Eye (tissue), 1 donor: Measurements from ENCODE around the gene ARMH4.
A peak's percentile ranks its signal among the peaks of the same experiment; 100 is the strongest.
"Not testable (repeated sequence)": the region's sequence is repeated elsewhere in the genome, so short reads cannot be mapped to it uniquely, and the experiment has no call there.

Experiments used
- DNase-seq: peaks from one replicate; pipeline ENCODE4 v3.0.0-alpha.2; 2015

Gene ARMH4

GRCh38 chr14:58143106-58143505 lies 8.9 kb downstream of the ARMH4 start:
- no peak for DNase-seq

GRCh38 chr14:58141893-58142292 lies 10.1 kb downstream of the ARMH4 start:
- no peak for DNase-seq

- DNase-seq, result no peak
Measured at GRCh38 chr14:58138714-58139482, 13.1 kb downstream of the ARMH4 start.

DNA sequence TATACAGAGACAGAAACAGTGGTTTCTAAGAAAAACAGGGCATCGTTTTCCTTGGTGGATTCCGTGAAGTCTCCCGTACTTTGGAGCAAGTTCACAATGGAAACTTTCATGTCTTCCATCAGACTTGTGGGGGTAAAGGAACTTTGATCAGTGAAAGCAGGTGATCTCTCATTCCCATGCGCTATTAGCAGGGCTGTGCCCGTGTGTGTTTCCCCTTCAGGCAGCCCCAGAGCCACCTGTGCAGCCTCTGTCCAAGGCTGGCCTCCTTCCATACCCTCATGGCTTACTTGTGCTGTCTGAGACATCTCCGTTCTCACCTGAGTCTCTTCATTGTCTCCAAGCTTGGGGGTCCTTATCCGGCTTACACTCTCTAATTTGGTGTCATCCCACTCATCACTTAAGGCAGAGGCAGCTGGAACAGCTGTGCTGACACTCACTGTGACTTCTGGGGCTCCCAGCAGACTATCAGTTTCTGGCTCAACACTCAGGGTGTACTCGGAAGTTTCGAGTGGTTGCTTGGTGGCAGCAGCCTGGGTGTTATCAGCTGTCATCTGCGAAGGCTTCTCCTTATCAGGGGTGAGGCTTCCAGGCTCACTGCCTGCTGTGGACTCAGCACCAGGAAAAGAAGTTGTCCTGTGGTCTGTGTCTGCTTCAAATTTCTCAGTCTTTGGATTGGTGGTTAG lies 13.8 kb downstream of the ARMH4 start:
- no peak for DNase-seq

DNA sequence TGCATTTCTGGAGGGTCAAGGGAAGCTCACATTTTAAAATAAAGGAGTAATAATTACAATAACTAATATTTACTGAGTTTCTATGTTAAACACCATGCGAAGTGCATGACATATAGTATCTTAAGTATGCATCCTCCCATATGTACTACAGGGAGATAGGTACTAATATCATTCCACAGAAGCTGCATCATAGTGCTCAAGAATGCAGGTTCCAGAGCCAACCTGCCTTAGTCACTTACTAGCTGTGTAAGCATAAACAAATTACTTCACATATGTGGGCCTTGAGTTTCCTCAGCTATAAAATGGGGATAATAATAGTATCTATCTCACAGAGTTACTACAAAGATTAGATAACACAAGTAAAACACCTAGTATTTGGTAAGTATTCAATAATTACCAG lies 18.3 kb downstream of the ARMH4 start:
- no peak for DNase-seq

DNA sequence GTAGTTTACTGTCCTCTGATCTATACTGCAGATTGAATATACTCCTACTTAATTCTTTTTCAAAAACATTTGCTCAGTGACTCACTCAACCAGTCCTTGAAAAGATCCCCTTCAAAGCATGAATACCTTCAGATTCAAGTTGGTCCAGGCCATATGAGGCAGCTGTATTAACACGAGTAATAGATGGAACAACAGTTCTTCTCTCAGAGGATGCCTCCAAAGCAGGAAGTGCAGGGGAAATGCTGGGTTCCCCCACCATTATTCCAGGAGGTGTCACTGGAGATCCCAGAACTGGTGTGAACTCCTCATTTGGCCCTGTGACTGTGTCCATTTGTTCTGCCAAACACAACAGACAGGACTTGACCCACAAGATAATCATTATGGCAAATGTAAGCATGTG lies 20.6 kb downstream of the ARMH4 start:
- no peak for DNase-seq

DNA sequence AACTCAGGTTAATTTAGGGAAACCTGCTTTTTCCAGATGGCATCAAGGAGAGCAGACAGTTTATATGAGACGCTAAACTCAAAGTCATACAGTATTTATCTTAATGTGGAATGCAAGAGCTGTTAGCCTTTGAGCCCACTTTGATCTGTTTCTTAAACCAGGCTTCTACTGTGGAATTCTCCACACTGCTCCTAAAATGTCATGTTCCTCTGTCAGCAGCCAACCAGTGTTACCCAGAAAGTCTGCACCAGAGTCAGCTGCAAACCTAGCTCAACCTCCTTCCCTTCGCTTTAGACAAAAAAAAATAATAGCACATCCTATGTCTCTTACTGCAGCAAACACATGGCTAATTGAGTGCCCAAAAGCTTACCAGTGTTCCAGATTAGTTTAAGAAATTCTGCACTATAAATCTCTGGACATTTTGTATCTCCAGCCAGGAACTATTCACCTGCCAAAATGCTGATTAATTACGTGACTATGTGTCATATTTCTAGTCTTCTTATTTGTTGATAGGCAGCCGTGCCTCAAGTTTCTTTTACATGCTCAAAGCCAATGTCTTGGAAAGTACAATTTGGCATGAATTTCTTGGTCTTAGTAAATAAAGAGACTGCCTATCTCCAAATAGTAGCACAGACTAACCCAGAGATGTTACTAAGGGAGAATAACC lies 21.8 kb downstream of the ARMH4 start:
- no peak for DNase-seq

- DNase-seq, result no peak
Measured at GRCh38 chr14:58129208-58129607, 22.8 kb downstream of the ARMH4 start.

DNA sequence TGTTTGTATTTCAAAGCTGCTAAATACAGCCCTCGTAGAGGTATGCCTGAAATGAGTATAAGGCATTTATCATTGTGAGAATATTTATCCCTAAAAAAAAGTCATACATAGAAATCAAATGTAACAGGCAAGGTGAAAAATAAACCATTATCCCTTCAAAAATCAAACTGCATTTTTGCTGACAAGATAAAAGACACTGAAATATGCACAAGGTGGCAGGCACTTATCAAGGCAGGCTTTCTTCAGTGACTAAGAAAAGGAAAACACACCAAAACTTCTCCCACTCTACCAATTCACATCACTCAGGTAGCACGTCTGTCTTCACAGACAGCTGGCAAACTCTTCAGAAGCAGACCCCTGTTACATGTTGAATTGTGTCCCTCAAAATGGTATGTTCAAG lies 23.6 kb downstream of the ARMH4 start:
- no peak for DNase-seq

DNA sequence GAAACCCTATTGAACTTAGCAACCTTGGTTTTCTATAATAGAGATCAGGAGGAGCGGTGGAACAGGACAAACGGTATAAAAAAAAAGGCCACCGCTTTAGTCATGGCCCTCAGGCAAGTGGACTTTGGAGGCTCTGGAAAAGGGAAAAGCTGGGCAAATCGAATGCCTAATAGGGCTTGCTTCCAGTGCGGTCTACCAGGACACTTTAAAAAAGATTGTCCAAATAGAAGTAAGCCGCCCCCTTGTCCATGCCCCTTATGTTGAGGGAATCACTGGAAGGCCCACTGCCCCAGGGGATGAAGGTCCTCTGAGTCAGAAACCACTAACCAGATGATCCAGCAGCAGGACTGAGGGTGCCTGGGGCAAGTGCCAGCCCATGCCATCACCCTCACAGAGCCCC lies 29.5 kb downstream of the ARMH4 start:
- DNase-seq, result not testable (repeated sequence)

- DNase-seq, result no peak
Measured at GRCh38 chr14:58121530-58122186, 30.4 kb downstream of the ARMH4 start.

DNA sequence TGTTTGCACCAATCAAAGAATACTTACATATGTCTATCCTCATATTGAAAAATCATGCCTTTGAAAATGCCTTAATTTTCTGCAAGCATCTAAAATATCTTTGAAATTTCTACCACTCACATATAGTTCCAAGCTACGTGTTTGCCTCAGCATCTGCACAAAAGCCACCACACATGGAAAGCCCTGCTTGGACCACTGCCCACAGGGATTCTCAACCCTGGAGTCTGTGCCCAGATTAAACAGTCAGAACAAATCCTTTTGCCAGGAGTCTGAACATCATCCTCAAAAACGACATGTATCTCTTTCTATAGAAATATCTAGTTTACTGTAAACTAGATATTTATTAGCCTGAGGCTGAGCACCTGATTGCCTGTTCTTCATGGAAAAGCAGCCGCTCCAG lies 32.6 kb downstream of the ARMH4 start:
- DNase-seq, result no peak

DNA sequence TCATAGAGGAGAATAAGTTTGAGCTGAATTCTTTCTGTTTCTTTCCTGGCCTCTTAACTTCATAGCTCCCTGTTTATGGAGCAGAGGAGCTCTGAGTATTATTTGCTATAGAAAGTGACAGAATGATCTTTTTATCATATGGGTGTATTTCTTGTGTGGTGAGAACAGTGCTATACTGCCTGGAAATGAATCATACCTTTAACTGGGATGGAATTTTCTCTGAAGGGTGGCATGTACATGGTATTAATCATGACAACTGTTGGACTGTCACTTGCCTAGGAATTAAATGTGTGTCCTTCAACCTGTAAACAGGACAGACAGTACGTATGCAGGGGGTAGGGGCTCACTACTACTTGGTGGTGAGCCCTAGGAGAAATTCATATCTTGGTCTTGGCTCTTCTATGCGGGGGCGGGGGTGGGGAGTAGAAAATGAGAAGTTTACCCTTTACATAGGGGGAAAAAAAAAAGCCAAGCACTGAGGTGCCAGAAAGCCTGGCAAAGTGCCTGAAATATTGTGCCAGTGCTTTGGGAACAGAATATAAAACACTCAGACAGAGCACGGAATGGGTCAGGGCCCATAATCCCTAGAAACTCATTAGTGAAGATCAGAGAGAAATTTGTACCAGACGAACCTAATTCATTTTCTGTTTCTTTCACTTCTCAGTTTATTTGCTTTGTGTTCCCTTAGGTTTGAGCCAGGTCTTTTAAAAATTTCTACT lies 33.8 kb downstream of the ARMH4 start:
- DNase-seq, result no peak

- DNase-seq, result no peak
Measured at GRCh38 chr14:58109744-58110143, 42.3 kb downstream of the ARMH4 start.

DNA sequence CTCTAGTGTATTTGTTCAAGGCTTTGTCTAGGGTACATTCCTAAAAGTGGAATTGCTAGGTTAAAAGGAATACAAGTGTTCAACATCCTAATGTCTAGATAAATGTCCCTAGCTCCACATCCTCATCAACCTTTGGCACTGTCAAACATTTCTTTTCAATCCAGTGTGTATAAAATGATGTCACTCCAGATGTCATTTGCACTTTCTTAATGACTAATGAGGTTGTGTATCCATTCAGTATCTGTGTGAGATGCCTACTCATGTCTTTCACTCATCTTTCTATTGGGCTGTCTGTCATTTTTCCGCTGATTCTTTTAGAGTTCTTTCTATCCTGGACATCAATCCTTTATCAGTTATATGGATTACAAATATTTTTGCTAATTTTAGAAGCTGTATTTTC lies 43.3 kb downstream of the ARMH4 start:
- no peak for DNase-seq

DNA sequence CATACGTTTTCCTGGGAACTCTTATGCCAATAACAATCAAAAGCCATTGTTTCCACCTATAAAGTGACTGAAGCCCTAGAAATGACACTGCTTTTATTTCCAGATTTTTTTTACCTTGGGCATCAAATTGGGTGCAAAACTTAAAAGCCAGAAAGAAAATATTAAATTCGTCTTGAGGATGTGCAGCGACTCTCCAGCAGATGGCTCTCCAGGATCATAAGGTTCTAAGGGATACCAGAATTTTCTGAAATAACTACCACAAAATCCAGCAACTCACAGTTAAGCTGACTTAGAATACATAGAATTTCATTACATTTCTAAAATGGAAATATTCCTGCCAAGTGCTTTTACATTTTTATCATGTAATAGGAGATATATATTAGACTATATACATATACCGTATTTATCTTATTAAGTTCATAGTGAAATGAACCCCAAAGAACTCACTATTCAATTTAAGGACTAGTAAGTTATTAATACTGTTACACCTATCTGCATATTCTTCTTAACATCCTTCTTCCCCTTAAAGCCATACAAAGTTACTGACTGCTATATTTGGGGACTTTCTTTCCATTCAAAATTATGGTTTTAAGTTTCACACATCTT lies 44.0 kb downstream of the ARMH4 start:
- peak; percentile 81 for DNase-seq

DNA sequence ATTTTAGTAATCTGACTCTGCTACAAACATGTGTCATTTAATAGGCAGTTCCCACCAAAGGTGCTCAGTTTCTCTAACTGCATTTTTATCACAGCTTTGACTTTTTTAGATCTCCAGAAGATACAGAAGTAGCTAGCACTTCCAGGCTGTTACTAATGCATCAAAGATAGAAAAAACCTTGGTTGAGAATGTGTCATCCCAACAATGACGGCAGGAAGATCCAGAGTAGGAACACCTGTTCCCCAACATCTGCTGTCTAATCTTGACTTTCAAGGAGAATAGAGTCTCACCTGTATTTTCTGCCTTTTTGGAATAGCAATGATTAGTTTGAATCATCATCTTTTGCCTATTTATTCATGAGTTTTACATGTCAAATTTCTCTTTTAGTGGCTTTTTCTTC lies 45.0 kb downstream of the ARMH4 start:
- no peak for DNase-seq

DNA sequence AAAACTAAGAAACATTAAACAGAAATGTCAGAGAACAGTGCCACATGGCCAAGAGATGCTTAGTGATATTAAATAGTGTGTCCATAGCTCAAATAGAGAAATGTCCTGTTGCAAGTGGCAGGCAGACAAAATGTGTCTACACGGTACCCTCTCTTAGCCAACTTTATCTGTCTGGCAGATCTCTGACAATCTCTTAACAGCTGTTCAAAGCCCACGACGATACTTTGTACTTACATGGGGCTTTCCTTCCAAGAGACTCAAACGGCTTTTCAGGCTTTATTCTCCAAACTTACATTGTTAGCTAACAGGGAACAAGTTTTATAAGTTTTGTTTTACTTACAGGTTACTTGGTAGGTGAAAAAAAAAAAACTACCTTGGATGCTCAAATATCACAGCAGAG lies 45.6 kb downstream of the ARMH4 start:
- no peak for DNase-seq

DNA sequence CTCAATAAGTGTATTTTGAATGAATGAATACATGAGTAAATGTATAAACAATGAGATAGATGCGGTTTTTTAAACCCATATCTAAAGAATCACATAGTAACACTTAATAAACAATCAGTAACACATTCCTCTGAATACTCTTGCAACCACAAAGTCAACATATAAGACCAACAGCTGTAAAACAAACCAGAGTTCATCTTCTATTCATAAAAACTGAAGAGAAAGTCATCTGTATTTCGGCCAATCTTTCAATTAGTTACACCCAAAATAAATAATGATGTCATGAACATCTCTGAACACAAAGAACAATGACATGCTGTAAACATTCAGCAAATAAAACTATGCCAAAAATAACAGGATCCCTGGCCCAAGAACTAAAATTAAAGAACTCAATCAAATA lies 47.2 kb downstream of the ARMH4 start:
- peak; percentile 14 for DNase-seq

DNA sequence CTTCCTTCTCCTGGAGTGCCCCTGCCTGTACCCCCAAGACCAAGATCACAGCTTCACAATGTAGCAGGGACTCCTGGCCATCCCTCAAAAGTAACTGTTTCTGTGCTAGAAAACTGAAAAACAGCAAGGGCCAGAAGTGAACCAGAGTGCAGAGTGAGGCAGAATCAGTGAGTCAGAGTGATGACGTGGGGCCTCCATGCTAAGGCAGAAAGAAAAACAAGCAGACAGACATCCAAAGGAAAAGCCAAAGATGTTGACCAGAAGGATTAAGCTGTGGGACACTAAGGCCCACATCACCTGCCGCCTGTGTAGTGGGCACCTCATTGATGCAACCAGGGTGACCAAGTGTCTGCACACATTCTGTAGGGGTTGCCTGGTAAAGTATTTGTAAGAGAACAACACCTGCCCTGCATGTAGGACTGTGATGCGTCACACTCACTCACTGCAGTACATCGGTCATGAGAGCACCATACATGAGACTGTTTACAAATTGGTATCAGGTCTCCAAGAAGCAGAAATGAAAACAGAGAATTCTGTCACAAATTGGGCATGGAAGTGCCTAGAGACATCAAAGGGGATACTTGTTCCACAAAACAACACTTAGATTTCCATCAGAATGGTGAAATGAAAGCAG lies 51.2 kb downstream of the ARMH4 start:
- no peak for DNase-seq

DNA sequence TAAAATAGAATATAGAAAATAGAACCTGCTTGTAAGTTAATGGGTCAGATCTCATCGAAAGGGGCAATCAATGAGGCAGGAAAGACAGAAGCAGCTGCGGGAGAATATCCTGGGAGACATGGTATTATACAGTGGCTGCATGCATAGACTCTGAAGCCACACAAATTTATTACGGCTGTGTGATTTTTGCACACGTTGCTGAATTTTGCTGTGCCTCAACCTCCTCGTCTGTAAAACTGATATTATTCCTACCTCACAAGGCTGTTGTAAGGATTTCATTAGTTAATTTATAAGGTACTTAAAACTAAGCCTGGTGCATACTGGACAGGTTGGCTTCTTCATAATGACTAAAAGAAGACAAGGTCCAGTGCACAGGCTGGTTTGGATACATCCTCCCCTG lies 52.3 kb downstream of the ARMH4 start:
- DNase-seq, result no peak

DNA sequence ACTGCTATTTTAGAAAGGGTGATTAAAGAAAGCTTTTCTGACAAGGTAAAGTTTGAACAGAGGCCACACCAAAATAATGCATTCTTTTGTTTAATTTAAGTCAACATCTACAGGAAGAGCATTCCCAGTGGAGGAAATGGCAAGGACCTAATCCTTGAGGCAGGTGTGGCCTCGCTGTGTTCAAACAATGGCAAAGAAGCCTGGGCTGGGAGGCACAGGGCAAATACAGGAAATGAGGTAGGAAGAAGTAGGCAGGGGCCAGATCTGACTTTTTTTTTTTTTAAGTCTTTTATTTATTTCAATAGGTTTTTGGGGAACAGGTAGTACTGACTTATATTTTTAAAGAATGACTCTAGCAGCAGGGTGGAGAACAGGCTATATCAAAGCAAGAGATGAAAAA lies 53.5 kb downstream of the ARMH4 start:
- DNase-seq, result no peak
